HepG2 (cell line): ENCODE data around the gene HNRNPR. TPM values are rescaled to one million over a fixed set of nuclear protein-coding genes. Genes with fewer than 3 reads are reported as not detected.

Experiments
- CHCHD3 ChIP-seq: sonication (generic); formaldehyde crosslinking; IDR thresholded peaks from 2 replicates; pipeline ENCODE4 v1.8.0; 2022; ENCODE audit warnings: mild to moderate bottlenecking, missing genetic modification reagents, moderate library complexity
- FLYWCH1 ChIP-seq: sonication (generic); formaldehyde crosslinking; IDR thresholded peaks from 2 replicates; pipeline ENCODE4 v1.8.1; 2023; ENCODE audit warnings: mild to moderate bottlenecking, missing genetic modification reagents
- FOXC1 ChIP-seq: sonication (generic); formaldehyde crosslinking; IDR thresholded peaks from 2 replicates; pipeline ENCODE4 v1.8.0; 2022; ENCODE audit warnings: mild to moderate bottlenecking, missing genetic modification reagents, borderline replicate concordance
- HDAC6 ChIP-seq: fragments of 200-600 bp; sonication (generic); IDR thresholded peaks from 2 replicates; pipeline ENCODE4 v1.7.0; 2017; ENCODE audit warnings: mild to moderate bottlenecking, antibody characterized with exemption, low read length, low read depth
- JUND ChIP-seq: sonication (generic); formaldehyde crosslinking; IDR thresholded peaks from 2 replicates; pipeline ENCODE4 v1.8.0; 2022; ENCODE audit warnings: mild to moderate bottlenecking, missing genetic modification reagents
- KMT2B ChIP-seq: IDR thresholded peaks from 2 replicates; pipeline ENCODE4 v1.6.1; 2016; ENCODE audit warnings: missing genetic modification reagents, missing compliant biosample characterization
- MIXL1 ChIP-seq: IDR thresholded peaks from 2 replicates; pipeline ENCODE4 v1.6.1; 2016
- NFIC ChIP-seq: IDR thresholded peaks from 2 replicates; pipeline ENCODE4 v1.6.1; 2012; ENCODE audit warnings: mild to moderate bottlenecking, low read length, inconsistent platforms
- NFYC ChIP-seq: IDR thresholded peaks from 2 replicates; pipeline ENCODE4 v1.6.1; 2016; ENCODE audit warnings: missing genetic modification reagents, missing compliant biosample characterization
- POGZ ChIP-seq: sonication (generic); formaldehyde crosslinking; IDR thresholded peaks from 2 replicates; pipeline ENCODE4 v1.4.0; 2020; ENCODE audit warnings: mild to moderate bottlenecking, missing genetic modification reagents
- SIN3A ChIP-seq: IDR thresholded peaks from 2 replicates; pipeline ENCODE4 v1.6.1; 2011; ENCODE audit warnings: low read depth, mild to moderate bottlenecking, control low read depth, low read length, borderline replicate concordance
- SUZ12 ChIP-seq: fragments of 150-350 bp; IDR thresholded peaks from 2 replicates; pipeline ENCODE4 v1.6.1; 2014; ENCODE audit warnings: low read depth, low read length
- ZNF550 ChIP-seq: sonication (generic); formaldehyde crosslinking; IDR thresholded peaks from 2 replicates; pipeline ENCODE4 v1.4.0; 2020; ENCODE audit warnings: mild to moderate bottlenecking, missing genetic modification reagents, borderline replicate concordance
- ZNF598 ChIP-seq: sonication (generic); formaldehyde crosslinking; IDR thresholded peaks from 2 replicates; pipeline ENCODE4 v1.5.1; 2020; ENCODE audit warnings: mild to moderate bottlenecking, missing genetic modification reagents, borderline replicate concordance
- ZNF782 ChIP-seq: sonication (generic); formaldehyde crosslinking; IDR thresholded peaks from 2 replicates; pipeline ENCODE4 v1.4.0; 2020; ENCODE audit warnings: missing genetic modification reagents, mild to moderate bottlenecking, borderline replicate concordance
- ZNF891 ChIP-seq: sonication (generic); formaldehyde crosslinking; IDR thresholded peaks from 2 replicates; pipeline ENCODE4 v1.5.0; 2020; ENCODE audit warnings: mild to moderate bottlenecking, missing genetic modification reagents
- polyA plus RNA-seq, 8 experiments: library from polyadenylated mRNA; depleted of rRNA in 3 of 8; stranded (reverse) in 7 of 8; unstranded in 1 of 8; fragments of >200 nt; fragmentation: Illumina TruSeq in 4 of 8; extraction: Trizol in 4 of 8; gene quantifications; 2 replicates each; pipeline versions ENCODE4 v1.2.1 to v1.2.3, GENCODE V29; 2011 to 2016; ENCODE audit warnings: low read depth in 4 of 8, missing spikeins in 1 of 8, mixed read lengths in 1 of 8; ENCODE audit not compliant: insufficient read depth in 1 of 8
- total RNA-seq, 5 experiments: library from RNA; depleted of rRNA; stranded (reverse); fragments of >200 nt; fragmentation: Illumina TruSeq; extraction: Trizol; gene quantifications; 2 replicates each; pipeline ENCODE4 v1.2.3, GENCODE V29; 2016; ENCODE audit warnings: low read depth in 1 of 5
- TF ChIP-seq, protein P1 (sequence below): IDR thresholded peaks from 2 replicates; pipeline ENCODE4 v1.6.1; 2016; ENCODE audit warnings: low read depth
- TF ChIP-seq, protein P2 (sequence below): sonication (generic); formaldehyde crosslinking; IDR thresholded peaks from 2 replicates; pipeline ENCODE4 v1.4.0; 2020; ENCODE audit warnings: missing genetic modification reagents
- TF ChIP-seq, protein P3 (sequence below): sonication (generic); formaldehyde crosslinking; IDR thresholded peaks from 2 replicates; pipeline ENCODE4 v1.9.0; 2021; ENCODE audit warnings: missing genetic modification reagents, mild to moderate bottlenecking, borderline replicate concordance
- TF ChIP-seq, protein P4 (sequence below): IDR thresholded peaks from 2 replicates; pipeline ENCODE4 v1.6.1; 2016; ENCODE audit warnings: control low read depth
- TF ChIP-seq, protein P5 (sequence below): IDR thresholded peaks from 2 replicates; pipeline ENCODE4 v1.6.1; 2016; ENCODE audit warnings: mild to moderate bottlenecking
- TF ChIP-seq, protein P6 (sequence below): sonication (generic); formaldehyde crosslinking; IDR thresholded peaks from 2 replicates; pipeline ENCODE4 v1.4.0; 2020; ENCODE audit warnings: missing genetic modification reagents; ENCODE audit errors: not compliant biosample characterization

Gene HNRNPR
- total and polyA plus RNA-seq, 2 of the 13 experiments (the other 11 are each of a cell fraction or from before 2014, with no cell fraction given): 133 to 216 TPM

DNA sequence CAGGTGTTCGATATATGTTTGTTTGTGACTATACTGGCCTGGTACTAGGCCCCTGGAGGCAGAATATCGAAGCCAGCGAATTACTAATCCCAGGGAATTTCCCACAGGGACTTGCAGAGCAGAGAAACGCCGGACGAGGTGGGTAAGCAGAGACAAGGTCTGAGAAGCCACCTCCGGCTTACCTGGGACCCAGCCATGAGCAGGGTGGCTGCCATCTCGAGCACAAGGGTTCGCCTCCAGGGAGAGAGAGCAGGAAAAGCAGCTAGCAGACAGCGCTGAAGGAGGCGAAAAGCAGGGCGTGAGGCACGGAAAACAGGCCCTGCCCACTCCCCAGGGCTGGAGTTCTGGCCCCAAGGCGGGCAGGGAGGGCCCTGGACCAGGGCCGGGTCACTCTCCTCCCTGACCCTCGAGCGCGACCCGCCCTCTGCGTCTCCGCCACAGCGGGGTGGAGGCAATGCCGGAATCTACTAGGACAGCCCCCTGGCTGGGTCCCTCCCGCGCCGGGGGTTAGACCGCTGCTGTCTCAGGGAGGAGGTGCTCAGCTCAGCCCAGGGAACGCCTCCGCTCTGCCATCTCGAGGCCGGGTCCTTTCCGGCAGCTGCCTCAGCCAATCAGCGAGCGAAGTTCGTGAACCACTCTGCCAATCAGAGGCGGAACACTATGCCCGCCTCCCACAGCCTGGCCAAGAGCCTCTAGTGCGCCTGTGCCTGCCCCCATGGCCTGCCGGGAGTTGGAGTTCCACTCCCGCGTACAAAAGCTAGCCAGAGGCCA is 23.9 kb upstream of the HNRNPR start (continued):
- TF ChIP-seq HDAC6 (no peak), CHCHD3 (CRISPR knock-in tag) (no peak), MIXL1 (0 out of 2 replicates have a peak, but pooled peaks have one; percentile 6), SIN3A (peak; percentile 87; the same call in 1 of the 2 replicates), NFYC (CRISPR knock-in tag) (peak; percentile 98), ZNF891 (no peak), KMT2B (CRISPR knock-in tag) (no peak), ZNF782 (CRISPR knock-in tag) (0 out of 2 replicates have a peak, but pooled peaks have one; percentile 9), ZNF550 (CRISPR knock-in tag) (no peak), FOXC1 (CRISPR knock-in tag) (no peak; the same call in 1 of the 2 replicates), JUND (CRISPR knock-in tag) (no peak), SUZ12 (peak; percentile 74), FLYWCH1 (CRISPR knock-in tag) (no peak), POGZ (CRISPR knock-in tag) (0 out of 2 replicates have a peak, but pooled peaks have one; percentile 49), ZNF598 (CRISPR knock-in tag) (no peak), NFIC (no peak)
- TF ChIP-seq, protein P1, sequence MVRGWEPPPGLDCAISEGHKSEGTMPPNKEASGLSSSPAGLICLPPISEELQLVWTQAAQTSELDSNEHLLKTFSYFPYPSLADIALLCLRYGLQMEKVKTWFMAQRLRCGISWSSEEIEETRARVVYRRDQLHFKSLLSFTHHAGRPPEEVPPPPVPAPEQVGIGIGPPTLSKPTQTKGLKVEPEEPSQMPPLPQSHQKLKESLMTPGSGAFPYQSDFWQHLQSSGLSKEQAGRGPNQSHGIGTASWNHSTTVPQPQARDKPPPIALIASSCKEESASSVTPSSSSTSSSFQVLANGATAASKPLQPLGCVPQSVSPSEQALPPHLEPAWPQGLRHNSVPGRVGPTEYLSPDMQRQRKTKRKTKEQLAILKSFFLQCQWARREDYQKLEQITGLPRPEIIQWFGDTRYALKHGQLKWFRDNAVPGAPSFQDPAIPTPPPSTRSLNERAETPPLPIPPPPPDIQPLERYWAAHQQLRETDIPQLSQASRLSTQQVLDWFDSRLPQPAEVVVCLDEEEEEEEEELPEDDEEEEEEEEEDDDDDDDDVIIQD: 0 out of 2 replicates have a peak, but pooled peaks have one; percentile 21
- TF ChIP-seq, protein P2, sequence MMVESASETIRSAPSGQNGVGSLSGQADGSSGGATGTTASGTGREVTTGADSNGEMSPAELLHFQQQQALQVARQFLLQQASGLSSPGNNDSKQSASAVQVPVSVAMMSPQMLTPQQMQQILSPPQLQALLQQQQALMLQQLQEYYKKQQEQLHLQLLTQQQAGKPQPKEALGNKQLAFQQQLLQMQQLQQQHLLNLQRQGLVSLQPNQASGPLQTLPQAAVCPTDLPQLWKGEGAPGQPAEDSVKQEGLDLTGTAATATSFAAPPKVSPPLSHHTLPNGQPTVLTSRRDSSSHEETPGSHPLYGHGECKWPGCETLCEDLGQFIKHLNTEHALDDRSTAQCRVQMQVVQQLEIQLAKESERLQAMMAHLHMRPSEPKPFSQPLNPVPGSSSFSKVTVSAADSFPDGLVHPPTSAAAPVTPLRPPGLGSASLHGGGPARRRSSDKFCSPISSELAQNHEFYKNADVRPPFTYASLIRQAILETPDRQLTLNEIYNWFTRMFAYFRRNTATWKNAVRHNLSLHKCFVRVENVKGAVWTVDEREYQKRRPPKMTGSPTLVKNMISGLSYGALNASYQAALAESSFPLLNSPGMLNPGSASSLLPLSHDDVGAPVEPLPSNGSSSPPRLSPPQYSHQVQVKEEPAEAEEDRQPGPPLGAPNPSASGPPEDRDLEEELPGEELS: peak; percentile 52; the same call in 1 of the 2 replicates
- TF ChIP-seq, protein P3, sequence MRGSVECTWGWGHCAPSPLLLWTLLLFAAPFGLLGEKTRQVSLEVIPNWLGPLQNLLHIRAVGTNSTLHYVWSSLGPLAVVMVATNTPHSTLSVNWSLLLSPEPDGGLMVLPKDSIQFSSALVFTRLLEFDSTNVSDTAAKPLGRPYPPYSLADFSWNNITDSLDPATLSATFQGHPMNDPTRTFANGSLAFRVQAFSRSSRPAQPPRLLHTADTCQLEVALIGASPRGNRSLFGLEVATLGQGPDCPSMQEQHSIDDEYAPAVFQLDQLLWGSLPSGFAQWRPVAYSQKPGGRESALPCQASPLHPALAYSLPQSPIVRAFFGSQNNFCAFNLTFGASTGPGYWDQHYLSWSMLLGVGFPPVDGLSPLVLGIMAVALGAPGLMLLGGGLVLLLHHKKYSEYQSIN (CRISPR knock-in tag): no peak
- TF ChIP-seq, protein P4, sequence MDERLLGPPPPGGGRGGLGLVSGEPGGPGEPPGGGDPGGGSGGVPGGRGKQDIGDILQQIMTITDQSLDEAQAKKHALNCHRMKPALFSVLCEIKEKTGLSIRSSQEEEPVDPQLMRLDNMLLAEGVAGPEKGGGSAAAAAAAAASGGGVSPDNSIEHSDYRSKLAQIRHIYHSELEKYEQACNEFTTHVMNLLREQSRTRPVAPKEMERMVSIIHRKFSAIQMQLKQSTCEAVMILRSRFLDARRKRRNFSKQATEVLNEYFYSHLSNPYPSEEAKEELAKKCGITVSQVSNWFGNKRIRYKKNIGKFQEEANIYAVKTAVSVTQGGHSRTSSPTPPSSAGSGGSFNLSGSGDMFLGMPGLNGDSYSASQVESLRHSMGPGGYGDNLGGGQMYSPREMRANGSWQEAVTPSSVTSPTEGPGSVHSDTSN (CRISPR knock-in tag): peak; percentile 89
- TF ChIP-seq, protein P5, sequence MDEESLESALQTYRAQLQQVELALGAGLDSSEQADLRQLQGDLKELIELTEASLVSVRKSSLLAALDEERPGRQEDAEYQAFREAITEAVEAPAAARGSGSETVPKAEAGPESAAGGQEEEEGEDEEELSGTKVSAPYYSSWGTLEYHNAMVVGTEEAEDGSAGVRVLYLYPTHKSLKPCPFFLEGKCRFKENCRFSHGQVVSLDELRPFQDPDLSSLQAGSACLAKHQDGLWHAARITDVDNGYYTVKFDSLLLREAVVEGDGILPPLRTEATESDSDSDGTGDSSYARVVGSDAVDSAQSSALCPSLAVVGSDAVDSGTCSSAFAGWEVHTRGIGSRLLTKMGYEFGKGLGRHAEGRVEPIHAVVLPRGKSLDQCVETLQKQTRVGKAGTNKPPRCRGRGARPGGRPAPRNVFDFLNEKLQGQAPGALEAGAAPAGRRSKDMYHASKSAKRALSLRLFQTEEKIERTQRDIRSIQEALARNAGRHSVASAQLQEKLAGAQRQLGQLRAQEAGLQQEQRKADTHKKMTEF (CRISPR knock-in tag): no peak; the same call in 1 of the 2 replicates
- TF ChIP-seq, protein P6, sequence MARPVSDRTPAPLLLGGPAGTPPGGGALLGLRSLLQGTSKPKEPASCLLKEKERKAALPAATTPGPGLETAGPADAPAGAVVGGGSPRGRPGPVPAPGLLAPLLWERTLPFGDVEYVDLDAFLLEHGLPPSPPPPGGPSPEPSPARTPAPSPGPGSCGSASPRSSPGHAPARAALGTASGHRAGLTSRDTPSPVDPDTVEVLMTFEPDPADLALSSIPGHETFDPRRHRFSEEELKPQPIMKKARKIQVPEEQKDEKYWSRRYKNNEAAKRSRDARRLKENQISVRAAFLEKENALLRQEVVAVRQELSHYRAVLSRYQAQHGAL (CRISPR knock-in tag): peak; percentile 72
